DMS53 treated with DMSO at 0.1 percent for 48 hours (cell line): ENCODE measurements around the gene IL19.

Source experiments
- DNase-seq: peaks from one replicate; lab custom pipeline; 2025; ENCODE audit not compliant: unreplicated experiment; lab: John Stamatoyannopoulos, UW

IL19 gene

DNA sequence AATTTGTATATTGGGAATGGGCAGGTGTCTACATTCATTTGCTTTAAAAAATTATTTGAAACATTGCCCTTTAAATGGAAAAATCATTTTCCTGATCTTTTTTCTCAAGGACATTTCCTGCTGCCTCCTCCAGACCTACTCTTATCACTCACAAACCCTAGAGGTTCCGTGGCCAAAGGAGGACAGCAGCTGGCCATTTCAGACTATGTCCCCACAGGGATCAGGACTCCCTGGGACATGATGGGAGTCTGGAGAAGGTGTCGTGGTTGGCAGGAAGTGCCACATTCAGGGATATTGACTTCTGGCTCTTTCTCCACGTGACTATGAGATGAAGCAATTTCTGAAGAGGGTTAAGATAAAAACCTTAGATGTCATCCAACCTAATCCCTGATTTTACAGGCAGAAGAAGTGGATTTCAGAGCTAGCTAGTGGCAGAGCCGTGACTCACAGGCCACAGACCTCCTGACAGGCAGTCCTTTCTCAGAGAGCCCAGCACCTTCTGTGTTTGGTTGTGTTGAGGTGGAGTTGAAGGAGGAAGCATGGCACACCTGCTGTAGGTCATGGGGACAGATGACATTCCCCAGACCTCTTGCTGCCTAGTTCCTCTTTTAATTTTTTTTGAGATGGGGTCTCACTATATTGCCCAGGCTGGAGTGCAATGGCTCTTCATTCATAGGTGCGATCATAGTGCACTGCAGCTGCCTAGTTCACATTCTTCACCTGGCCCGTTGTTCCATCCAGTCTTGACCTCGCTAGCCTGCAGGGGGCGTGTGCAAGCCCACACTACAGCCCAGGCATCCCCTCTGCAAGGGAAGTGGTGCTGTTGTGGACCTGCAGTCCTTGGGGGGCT lies 27.2 kb downstream of the IL19 start:
- no peak for DNase-seq

DNA sequence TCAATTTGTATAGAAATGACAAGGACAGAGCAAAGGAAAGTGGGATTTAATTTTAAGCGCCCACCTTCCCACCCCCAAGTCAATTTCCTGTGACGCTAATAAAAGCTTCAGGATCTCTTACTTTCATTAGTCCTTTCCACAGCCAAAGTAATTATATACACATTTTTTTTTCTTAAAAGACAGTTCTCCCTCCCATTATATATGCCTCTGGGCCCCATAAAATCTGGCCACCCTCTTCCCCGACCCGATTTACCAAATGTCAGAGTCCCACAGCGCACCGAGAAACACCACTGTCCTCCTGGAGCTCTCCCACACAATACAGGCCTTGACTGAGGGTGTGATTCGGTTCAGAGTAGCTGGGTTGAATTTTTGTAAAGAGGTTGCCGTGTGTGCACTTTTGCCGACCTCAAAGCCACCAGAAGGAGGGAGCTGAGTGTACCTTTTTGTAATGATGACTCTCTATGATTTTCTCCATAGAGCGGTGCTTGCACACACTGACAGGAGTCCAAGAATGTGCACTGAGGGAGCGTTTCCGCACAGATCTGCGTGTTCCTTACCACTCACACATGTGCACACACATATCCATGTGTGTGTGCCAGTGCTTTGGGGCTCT lies 27.9 kb downstream of the IL19 start:
- DNase-seq, result no peak

DNA sequence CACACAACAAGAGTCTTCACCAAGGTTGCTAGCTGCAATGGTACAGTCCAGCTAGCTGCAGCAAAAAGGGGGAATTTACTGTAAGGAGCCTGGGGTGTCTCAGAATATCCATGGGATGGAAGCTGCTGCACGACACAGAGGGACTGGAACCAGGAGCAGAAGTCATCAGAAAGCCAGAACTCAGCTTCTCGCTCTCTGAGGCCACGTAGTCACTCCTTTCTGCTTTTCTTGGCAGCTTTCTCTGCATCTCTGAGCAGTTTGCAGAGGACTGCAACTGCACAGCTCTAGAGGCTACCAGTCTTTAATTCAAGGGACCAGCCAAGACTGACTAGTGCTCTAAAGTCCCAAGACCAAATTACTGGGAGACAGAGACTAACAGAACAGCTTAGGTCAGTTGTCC lies 28.7 kb downstream of the IL19 start:
- DNase-seq, result no peak

DNA sequence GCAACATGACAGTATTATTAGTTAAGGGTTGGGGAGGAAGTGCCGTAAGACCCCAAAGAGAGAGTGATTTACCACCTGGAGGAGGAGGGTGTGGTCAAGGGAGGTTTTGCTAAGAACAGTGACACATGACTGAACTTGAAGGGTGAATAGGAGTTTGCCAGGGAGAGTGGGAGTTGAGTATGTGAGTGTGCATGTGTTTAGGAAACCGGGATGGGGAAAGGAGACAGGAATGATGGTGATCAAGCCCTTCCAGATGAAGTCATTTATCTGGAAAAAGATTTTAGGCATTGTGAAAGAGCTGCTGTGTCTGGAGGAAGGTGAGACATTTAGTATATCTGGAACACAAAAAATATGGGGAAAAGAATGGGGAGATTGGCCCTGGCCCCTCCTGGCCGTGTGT lies 29.8 kb downstream of the IL19 start:
- DNase-seq, result no peak

DNA sequence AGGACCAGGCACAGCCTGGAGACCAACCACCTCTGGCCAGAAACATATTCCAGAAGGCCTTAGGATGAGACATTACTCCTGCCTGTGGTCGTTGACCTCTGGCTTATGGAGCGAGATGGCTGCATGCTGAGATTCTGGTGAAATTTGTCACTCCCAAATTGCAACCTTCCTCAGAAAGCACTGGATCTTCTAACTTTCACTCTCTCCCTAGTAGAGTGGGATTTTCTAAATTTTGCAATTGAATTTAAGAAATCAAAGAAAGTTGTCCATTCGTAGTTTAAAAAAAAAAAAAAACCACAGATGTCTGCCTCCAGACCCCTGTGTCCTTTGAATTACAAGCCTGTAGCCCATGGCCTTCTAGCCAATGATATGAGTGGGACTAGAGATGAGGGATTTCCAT lies 30.3 kb downstream of the IL19 start:
- no peak for DNase-seq

DNA sequence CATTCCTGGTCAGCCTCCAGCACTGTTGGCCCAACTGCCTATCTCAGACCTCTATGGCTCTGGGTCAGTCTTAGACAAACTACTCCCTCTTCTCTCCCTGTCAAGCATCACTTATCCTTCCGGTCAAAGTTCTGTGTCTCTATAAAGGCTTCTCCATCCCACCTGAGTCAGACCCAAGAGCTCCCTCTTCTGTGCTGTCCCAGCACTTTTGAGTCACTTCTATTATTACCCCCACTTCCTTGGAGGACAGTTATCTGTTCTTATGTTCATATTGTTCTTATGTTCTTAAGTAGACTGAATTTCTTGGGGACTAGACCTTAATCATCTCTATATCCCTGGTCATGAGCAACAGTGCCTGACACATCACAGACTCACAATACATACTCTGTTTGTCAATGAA lies 30.9 kb downstream of the IL19 start:
- DNase-seq, result no peak

DNA sequence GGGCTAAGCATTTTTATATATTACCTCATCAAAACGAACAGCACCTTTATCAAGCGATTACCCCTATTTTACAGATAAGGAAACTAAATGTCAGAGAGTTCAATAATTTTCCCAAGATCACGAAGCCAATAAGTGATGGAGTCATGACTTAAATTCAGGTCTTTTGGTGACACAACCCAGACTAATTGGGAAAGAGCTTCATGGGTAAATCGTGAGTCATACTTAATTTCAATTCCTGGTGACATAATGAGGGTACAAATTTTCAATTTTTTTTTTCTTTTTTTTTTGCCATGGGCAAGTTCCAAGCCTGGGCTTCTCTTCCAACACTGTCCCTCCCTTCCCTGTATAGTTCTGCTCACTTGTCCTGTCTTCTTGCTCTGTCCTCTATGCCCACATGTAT lies 31.8 kb downstream of the IL19 start:
- DNase-seq, result no peak

DNA sequence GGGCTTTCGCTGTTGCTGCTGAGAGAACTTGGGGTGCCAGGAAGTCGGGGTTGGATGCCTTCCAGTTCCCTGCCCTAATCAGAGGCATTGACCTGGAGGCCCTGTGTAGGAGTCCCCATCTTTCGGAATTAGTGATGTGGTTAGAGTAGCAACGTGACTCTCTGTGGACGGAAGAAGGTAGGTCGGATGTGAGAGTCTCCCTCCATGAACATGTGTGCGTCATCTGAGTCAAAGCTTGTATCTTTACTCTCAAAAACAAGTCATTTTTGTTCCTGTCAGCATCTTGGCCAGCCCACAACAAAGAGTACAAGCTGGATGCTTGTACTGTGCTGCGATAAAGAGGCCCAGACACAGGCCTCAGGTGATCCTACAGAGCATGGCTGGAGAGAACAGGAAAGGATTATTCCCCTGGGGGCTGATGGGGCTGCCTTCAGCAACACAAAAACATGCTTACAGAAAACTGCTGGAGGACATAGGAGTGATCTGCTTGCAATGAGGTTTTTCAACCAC lies 32.7 kb downstream of the IL19 start:
- DNase-seq, result no peak

DNA sequence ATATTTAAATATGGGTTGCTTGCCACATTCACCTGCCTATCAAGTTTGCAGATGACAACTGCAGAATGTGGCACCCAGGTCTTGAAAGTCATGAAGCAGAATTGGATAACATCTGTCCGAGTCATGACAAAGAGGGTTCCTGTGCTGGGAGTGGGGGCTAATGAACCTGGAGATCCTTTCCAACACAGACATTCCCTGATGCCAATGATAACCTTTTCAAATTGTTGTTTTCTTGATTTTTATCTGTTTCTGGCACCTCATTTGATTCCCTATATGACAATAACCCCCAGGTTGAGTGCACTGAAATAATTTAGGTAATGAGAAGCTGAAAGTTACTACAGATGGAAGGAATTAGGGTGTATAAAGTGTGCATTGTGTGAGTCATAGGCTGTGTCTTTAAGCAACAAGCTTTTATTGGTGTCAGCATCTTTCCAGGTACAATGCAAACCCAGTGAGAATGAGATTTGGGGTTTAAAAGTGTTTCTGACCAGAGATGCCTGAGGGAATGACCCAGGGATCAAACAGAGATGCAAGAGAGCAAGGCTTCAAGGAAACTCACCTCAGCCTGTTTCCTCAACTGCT lies 33.7 kb downstream of the IL19 start:
- no peak for DNase-seq

DNA sequence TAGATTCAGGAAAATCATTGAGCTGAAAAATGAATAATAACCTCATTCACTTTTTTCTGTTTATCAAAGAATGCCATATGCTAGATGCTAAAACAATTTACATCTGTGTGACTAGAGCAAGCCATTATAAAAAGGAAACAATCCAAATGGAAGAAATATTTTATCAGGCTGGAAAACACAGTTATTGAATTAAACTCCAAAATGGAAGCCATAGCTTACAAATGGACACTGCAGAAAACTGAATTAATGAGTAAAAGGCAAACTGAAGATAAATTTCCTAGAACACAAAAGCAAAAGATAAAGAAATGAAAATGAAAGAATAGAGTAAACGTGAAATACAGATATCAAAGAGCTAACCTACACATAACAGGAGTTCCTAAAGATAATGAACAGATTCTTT lies 34.8 kb downstream of the IL19 start:
- no peak for DNase-seq

DNA sequence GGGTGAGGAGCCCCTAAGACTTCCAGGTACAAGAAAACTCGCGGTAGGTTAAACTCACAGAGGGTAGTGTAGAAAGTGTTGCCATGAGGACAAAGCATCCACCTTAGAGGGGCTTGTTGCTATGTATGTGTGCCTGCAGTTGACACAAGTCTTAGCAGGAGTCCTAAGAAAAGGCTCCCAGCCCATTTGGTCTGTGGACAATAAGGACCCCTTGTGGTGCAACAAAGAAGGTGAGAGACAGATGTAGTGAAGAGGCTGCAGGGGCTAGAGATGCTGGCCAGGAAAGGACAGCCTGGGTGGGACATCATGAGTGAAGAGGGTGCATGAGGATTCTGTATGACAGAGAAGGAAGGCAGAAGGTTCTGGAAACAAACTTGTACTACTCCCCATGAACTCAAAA lies 38.0 kb downstream of the IL19 start:
- DNase-seq, result no peak

DNA sequence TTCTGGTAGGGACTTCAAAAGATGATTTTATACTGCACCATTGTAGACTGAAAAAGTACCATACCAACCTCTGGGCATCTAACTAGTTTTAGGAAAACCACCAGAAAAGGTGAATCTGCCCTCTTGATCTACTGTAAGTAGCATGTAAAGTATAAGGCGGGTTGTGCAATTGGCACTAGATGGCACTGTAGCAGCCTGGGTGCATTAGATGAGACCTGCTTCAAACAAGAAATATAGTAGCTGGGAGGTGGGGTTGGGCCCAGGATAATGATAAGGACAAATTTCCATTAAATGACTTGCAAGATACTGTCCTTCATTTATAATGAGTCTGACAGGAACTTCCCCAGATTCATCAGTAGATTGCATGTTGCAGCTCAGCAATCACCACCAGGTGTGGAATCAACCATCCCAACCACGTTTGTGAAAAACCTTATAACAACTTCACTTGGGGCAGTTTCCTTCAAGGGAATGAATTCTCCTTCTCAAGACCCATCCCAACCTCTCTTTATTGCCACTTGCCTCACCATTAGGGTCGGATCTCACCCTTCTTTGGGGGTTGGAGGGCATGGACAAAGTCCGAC lies 39.0 kb downstream of the IL19 start:
- no peak for DNase-seq

DNA sequence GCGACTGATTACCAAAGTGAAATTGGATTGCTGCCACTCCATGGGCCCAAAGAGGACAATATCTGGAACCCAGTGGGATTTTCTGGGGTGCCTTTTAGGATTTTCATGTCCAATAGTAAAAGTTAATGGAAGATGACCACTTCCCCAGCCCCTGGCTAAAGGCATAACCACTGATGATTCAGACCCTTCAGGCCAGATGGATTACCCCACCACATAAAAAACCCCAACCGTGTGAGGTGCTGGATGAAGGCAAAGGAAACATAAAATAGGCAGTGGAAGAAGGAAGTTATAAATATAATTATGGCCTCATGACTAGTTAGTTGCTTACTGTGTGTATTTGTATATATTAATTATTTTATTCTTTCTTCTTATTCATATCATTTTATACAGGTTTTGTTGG lies 41.9 kb downstream of the IL19 start:
- no peak for DNase-seq

DNA sequence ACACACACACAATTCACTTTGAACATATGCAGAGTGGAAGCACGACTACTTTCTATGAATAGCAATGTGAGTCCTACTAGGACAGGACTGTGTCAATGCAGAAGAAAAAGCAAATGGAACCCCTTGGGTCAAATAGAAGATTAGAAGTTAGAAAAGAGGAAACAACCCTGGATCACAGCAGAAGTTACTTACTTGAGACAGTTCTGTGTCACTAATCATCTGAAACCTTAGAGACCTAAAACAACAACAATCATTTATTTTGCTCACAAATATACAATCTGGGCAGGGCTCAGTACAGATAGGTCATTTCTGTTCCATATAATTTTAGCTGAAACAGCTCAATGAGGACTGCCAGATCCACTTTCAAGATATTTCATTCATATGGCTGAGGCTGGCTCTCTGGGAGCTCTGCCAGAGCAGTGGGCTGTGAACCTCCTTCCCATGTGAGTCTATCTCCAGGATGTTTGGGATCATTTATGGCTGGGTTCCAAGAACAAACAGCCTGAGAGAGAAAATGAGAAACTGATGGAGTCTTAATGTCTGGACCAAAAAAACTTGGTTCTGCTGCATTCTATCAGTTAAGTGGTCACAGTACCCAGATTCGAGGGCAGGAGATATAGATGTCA lies 44.3 kb downstream of the IL19 start:
- no peak for DNase-seq

DNA sequence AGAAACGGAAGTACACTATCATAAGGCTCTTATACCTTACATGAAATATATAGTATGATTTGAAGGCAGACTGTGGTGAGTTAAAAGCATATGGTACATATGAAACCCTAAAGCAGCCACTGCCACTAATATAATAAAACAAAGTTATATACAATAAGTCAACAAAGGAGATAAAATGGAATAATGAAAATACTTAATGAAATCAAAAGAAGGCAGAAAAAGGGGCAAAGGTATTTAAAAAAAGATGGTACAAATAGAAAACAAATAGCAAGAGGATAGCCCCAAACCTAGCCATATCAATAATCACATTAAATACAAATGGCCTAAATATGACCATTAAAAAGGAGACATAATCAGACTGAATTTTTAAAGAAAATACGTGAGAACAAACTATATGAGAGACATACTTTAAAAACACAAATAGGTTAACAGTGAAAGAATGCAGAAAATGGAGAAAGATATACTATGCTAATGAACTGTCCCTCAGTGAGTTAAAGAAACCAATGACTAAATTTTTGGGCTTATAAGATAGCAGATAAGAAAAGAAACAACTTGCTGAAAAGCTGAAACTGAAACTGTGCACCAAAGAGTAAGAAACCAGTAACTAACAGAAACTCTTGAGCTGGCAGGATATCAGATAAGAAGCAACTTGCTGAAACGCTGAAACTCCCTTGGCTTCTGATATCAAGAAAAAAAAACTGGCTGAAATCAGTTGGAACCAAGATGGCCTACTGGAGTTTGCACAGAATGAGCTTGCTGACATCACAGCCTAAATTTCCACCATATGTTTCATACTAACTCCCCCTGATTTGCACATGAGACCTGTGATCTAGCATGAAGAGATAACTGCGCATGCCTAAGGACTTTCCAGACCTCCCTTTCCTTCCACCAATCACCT lies 46.1 kb downstream of the IL19 start:
- DNase-seq, result no peak

DNA sequence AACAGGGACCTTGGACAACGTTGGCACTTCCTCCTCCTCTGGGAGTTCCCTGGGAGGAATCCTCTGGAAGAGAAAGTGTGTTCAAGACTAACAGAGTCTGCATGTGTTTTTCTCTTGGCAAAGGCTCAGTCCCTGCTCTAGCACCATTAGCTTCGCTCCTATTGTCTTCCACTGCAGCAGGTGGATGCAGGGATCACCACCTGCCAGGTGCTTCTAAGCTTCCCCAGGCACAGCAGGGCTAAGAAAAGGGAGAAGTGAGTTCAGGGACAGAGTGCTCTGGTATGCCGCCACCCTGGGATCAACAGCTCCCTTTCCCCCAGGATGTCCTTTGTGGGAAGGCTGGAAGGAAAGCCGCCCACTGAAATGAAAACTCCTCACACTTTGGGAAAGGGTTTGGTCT lies 50.9 kb downstream of the IL19 start:
- DNase-seq, result no peak

DNA sequence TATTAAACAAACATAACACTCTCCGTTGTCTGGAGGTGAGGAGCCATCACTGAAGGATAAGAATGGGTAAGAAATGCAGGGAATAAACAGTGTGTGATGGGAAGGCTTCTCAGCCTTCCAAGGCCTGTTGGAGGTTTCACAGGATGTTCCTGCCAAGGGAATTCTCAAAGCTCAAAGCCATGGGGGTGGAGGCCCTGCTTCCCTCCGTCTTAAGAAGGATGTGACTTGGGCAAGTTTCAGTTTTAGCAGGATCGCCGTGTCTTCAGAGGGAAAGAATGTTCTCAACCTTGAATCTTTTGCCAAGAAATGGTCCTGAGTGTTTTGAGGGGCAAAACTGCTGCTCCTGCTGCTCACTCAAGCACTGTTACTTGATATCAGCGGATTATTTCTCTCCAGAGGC lies 53.2 kb downstream of the IL19 start:
- DNase-seq, result no peak

DNA sequence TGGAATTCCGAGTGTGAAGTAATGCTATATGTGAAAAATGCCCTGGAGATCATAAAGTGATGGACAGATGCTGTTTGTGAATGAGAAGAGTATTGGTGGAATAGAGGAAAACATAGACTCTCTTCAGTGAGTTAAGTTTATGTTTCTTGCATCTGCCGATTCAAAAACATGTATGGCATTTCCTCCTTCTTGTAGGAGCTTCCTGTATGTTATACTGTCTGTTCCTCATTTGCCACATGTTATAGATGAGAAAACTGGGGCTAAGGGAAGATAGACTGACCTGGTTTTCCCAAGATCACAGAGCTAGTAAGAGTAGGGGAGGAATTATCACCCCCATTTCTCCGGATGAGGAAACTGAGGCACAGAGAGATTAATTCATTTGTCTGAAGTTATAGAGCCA lies 53.8 kb downstream of the IL19 start:
- DNase-seq, result no peak

DNA sequence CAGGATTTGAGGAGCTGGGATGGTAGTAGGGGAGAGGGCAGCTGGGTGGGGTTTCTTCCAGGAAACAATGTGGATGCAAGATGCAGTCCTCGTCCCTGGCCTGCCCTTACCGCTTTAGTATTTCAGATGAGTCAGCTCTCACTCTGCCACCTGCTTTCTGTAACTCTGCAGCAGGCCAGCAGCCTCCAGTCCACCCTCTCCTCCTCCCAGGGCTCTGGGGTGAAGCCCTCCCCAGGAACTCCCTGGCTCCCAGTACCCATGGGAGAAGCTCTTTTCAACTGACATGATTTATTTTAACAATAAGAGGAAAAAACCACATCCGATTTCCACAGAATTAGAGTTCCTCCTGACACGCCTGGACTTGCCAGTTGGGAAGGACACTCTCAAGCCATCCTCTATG lies 55.8 kb downstream of the IL19 start:
- DNase-seq, result no peak

DNA sequence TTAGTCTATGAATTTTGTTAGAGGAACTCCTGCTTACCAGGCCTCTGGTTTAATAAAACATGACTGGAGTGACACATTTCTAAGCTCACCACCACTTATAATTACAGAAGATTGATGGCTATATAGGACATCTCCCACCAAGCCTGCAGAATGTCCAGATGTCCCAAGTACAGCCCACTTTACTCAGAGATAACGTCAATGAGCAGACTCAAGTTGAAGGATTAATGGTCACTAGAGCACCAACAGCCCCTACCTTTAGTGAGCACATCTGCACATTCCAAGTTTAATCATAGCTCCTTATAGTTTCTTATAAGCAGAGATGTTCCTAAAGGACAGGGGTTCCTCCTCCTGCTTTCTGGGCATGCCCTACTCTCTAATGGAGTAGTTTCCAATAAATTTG lies 57.5 kb downstream of the IL19 start:
- no peak for DNase-seq

DNA sequence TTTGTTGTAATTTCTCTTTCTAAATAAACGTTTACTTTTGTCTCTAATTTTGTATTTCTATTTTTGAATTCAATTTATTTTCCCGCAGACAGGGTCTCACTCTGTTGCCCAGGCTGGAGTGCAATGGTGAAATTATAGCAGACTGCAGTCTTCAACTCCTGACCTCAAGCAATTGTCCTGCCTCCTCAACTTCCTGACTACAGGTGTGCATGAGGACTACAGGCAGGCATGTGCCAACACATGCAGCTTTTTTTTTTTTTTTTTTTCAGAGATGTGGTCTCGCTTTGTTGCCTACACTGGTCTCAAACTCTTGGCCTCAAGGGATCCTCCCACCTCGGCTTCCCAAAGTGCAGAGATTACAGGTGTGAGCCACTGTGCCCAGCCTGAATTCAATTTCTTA lies 58.2 kb downstream of the IL19 start:
- no peak for DNase-seq
